Osteocyte (in vitro differentiated cells): ENCODE data around the gene ERICH6. TPM values are rescaled to one million over a fixed set of nuclear protein-coding genes. Genes with fewer than 3 reads are reported as not detected.

ENCODE experiments used
- DNase-seq: peaks from one replicate; pipeline ENCODE4 v3.0.0; 2021; ENCODE audit warnings: mixed read lengths; ENCODE audit not compliant: unreplicated experiment; ENCODE audit errors: extremely low spot score
- H3K27ac Mint-ChIP-seq: one replicate; pipeline ENCODE4 v1.8.0; 2021; ENCODE audit warnings: mild to moderate bottlenecking, mixed read lengths; ENCODE audit not compliant: unreplicated experiment
- H3K27me3 Mint-ChIP-seq: one replicate; pipeline ENCODE4 v1.8.0; 2021; ENCODE audit warnings: mixed read lengths; ENCODE audit not compliant: unreplicated experiment
- H3K36me3 Mint-ChIP-seq: one replicate; pipeline ENCODE4 v1.8.0; 2021; ENCODE audit warnings: mixed read lengths; ENCODE audit not compliant: unreplicated experiment
- H3K4me1 Mint-ChIP-seq: one replicate; pipeline ENCODE4 v1.8.0; 2021; ENCODE audit warnings: mixed read lengths; ENCODE audit not compliant: unreplicated experiment
- H3K4me3 Mint-ChIP-seq: one replicate; pipeline ENCODE4 v1.8.0; 2021; ENCODE audit warnings: mild to moderate bottlenecking, moderate library complexity, mixed read lengths; ENCODE audit not compliant: unreplicated experiment
- H3K9me3 Mint-ChIP-seq: one replicate; pipeline ENCODE4 v1.8.0; 2021; ENCODE audit warnings: mixed read lengths; ENCODE audit not compliant: unreplicated experiment
- CTCF ChIP-seq: fragments of 200-600 bp; sonication (generic); IDR thresholded peaks from 2 replicates; pipeline ENCODE4 v1.5.0; 2021; ENCODE audit warnings: antibody characterized with exemption, mild to moderate bottlenecking, moderate library complexity
- total RNA-seq: library from RNA; stranded (reverse); gene quantifications from 2 replicates; pipeline ENCODE4 v1.2.1, GENCODE V29; 2021

Gene ERICH6
- total RNA-seq, 1 donor from 2014 or later, result 0.83 TPM

- no peak for DNase-seq
- Mint-ChIP-seq H3K36me3 (peaks cover 3% of the 10 kb centered on the region), H3K27ac (no peak overlapping the region), H3K9me3 (no peaks in the 10 kb centered on the region), H3K4me3 (no peak overlapping the region), H3K4me1 (no peaks in the 10 kb centered on the region), H3K27me3 (peaks cover 11% of the 10 kb centered on the region)
- TF ChIP-seq CTCF, result no peak
These were observed 12.2 kb downstream of the ERICH6 start for GRCh38 chr3:150691414-150692040.

DNA sequence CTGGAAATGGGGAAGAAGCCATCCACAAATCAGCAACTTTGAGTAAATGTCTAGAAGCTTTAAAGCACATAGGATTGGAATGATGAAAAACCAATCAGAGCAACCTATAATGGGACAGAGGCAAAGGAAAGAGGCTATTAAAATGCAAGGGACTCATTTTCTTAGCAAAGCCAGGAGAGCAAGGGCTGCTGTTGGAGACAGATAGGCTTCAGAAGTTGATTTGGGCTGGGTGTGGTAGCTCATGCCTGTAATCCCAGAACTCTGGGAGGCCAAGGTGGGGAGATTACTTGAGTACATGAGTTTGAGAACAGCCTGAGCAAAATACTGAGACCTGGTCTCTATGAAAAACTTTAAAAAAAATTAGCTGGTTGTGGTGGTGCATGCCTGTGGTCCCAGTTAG lies 16.1 kb downstream of the ERICH6 start:
- H3K9me3 Mint-ChIP-seq, result no peaks in the 10 kb centered on the region

DNA sequence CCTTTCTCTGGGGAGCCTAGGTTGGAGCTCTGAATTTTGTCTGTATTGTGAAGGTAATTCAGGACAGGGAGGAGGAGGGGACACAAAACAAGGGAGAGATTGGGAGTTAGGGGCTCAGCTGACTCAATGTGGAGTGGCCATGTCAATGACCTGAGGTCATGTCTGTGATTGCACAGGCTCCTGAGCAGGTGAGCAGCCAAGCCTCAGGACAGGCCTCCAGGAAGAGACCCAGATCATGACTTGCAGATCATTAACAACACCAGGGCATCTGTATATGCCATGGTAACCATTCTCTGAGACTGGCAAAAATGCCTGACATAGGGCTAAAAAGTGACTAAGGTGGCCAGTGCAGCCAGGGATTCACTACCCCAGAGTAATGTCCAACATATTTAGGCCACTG lies 20.9 kb downstream of the ERICH6 start:
- Mint-ChIP-seq H3K27me3 (peaks cover 18% of the 10 kb centered on the region), H3K36me3 (no peaks in the 10 kb centered on the region), H3K9me3 (no peaks in the 10 kb centered on the region), H3K4me1 (no peaks in the 10 kb centered on the region), H3K4me3 (no peak overlapping the region), H3K27ac (no peak overlapping the region)
- no peak for DNase-seq
- no peak for TF ChIP-seq CTCF

More for the DNA sequence above, 16.1 kb downstream of the ERICH6 start:
- peaks cover 3% of the 10 kb centered on the region for H3K36me3 Mint-ChIP-seq
- DNase-seq, result no peak
- H3K4me3 Mint-ChIP-seq, result no peak overlapping the region
- H3K27me3 Mint-ChIP-seq, result peaks cover 18% of the 10 kb centered on the region
- no peak overlapping the region for H3K27ac Mint-ChIP-seq
- H3K4me1 Mint-ChIP-seq, result no peaks in the 10 kb centered on the region
- TF ChIP-seq CTCF, result no peak

GRCh38 chr3:150682279-150682678 lies 21.4 kb downstream of the ERICH6 start:
- Mint-ChIP-seq H3K27me3 (peaks cover 14% of the 10 kb centered on the region), H3K4me3 (no peak overlapping the region), H3K4me1 (no peaks in the 10 kb centered on the region), H3K27ac (no peak overlapping the region), H3K9me3 (no peaks in the 10 kb centered on the region), H3K36me3 (no peaks in the 10 kb centered on the region)
- no peak for DNase-seq
- no peak for TF ChIP-seq CTCF

DNA sequence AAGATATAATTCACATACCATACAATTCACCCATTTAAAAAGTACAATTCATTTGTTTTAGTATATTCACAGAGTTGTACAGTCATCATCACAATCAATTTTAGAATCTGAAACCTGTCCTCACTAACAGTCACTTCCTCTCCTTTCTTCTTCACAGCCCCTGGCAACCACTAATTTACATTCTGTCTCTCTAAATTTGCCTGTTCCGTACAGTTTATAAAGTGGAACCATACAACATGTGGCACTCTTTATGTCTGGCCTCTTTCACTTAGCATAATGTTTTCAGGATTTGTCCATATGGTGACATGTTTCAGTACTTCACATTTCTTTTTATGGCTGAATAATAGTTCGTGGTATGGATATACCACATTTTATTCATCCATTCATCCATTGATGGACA lies 22.7 kb downstream of the ERICH6 start:
- Mint-ChIP-seq H3K27ac (no peak overlapping the region), H3K4me1 (no peaks in the 10 kb centered on the region), H3K27me3 (peaks cover 2% of the 10 kb centered on the region), H3K9me3 (peaks cover 4% of the 10 kb centered on the region), H3K4me3 (no peak overlapping the region), H3K36me3 (peaks cover 4% of the 10 kb centered on the region)
- no peak for DNase-seq
- TF ChIP-seq CTCF, result no peak
